ENCODE measurements around the gene ERBB4.

The ERBB4 gene

GRCh38 chr2:211473116-211473515 is 1065.5 kb downstream of the ERBB4 start:
- no peak for TF ChIP-seq CTCF (IDR thresholded peaks at IDR 0.05; ENCODE audit: low read depth, low read length, missing control alignments)
- no peak for DNase-seq (ENCODE audit: extremely low read depth, low read depth)
- no peak overlapping the region for H3K4me3 ChIP-seq (replicated peaks; ENCODE audit: low read depth, low read length)

- H3K4me3 ChIP-seq (replicated peaks; ENCODE audit: low read depth, low read length): no peak overlapping the region
- no peak for DNase-seq (ENCODE audit: extremely low read depth, low read depth)
- TF ChIP-seq CTCF (IDR thresholded peaks at IDR 0.05; ENCODE audit: low read depth, low read length, missing control alignments): no peak
These were observed 1068.9 kb downstream of the ERBB4 start for GRCh38 chr2:211469664-211470059.

GRCh38 chr2:211468877-211469663 is 1069.5 kb downstream of the ERBB4 start:
- no peak overlapping the region for H3K4me3 ChIP-seq (replicated peaks; ENCODE audit: low read depth, low read length)
- DNase-seq (ENCODE audit: extremely low read depth, low read depth): no peak
- no peak for TF ChIP-seq CTCF (IDR thresholded peaks at IDR 0.05; ENCODE audit: low read depth, low read length, missing control alignments)

- no peak overlapping the region for H3K4me3 ChIP-seq (replicated peaks; ENCODE audit: low read depth, low read length)
- TF ChIP-seq CTCF (IDR thresholded peaks at IDR 0.05; ENCODE audit: low read depth, low read length, missing control alignments): no peak
- DNase-seq (ENCODE audit: extremely low read depth, low read depth): no peak
These were observed 1070.4 kb downstream of the ERBB4 start for GRCh38 chr2:211468217-211468616.

- TF ChIP-seq CTCF (IDR thresholded peaks at IDR 0.05; ENCODE audit: low read depth, low read length, missing control alignments): no peak
- no peak overlapping the region for H3K4me3 ChIP-seq (replicated peaks; ENCODE audit: low read depth, low read length)
- DNase-seq (ENCODE audit: extremely low read depth, low read depth): no peak
These were observed 1075.2 kb downstream of the ERBB4 start for GRCh38 chr2:211463397-211463796.

GRCh38 chr2:211458974-211459373 is 1079.6 kb downstream of the ERBB4 start:
- no peak overlapping the region for H3K4me3 ChIP-seq (replicated peaks; ENCODE audit: low read depth, low read length)
- no peak for DNase-seq (ENCODE audit: extremely low read depth, low read depth)
- no peak for TF ChIP-seq CTCF (IDR thresholded peaks at IDR 0.05; ENCODE audit: low read depth, low read length, missing control alignments)

- DNase-seq (ENCODE audit: extremely low read depth, low read depth): no peak
- H3K4me3 ChIP-seq (replicated peaks; ENCODE audit: low read depth, low read length): no peak overlapping the region
- TF ChIP-seq CTCF (IDR thresholded peaks at IDR 0.05; ENCODE audit: low read depth, low read length, missing control alignments): no peak
These were observed 1081.3 kb downstream of the ERBB4 start for GRCh38 chr2:211457325-211457724.
